IPS-11a (cell line): Measurements from ENCODE around the gene REC114.
"Not testable (repeated sequence)": the region's sequence is repeated elsewhere in the genome, so short reads cannot be mapped to it uniquely, and the experiment has no call there.

Experiments
- H3K4me3 ChIP-seq: one replicate; pipeline ENCODE4 v1.5.1; 2013; ENCODE audit warnings: low read depth, low read length, control low read depth

REC114 gene

GRCh38 chr15:73454096-73454495 lies 11.1 kb downstream of the REC114 start:
- no peak overlapping the region for H3K4me3 ChIP-seq

- H3K4me3 ChIP-seq, result no peak overlapping the region
Measured at GRCh38 chr15:73455876-73456275, 12.9 kb downstream of the REC114 start.

GRCh38 chr15:73457334-73457733 lies 14.4 kb downstream of the REC114 start:
- H3K4me3 ChIP-seq, result no peak overlapping the region

- H3K4me3 ChIP-seq, result no peak overlapping the region
Measured at GRCh38 chr15:73460662-73461061, 17.7 kb downstream of the REC114 start.

GRCh38 chr15:73464602-73465001 lies 21.6 kb downstream of the REC114 start:
- H3K4me3 ChIP-seq, result no peak overlapping the region

GRCh38 chr15:73467758-73468157 lies 24.8 kb downstream of the REC114 start:
- H3K4me3 ChIP-seq, result no peak overlapping the region

GRCh38 chr15:73474785-73475184 lies 31.8 kb downstream of the REC114 start:
- H3K4me3 ChIP-seq, result no peak overlapping the region

GRCh38 chr15:73476704-73477216 lies 33.8 kb downstream of the REC114 start:
- no peak overlapping the region for H3K4me3 ChIP-seq

GRCh38 chr15:73480050-73480449 lies 37.1 kb downstream of the REC114 start:
- no peak overlapping the region for H3K4me3 ChIP-seq

- no peak overlapping the region for H3K4me3 ChIP-seq
Measured at GRCh38 chr15:73482166-73482565, 39.2 kb downstream of the REC114 start.

GRCh38 chr15:73483053-73483452 lies 40.1 kb downstream of the REC114 start:
- no peak overlapping the region for H3K4me3 ChIP-seq

- H3K4me3 ChIP-seq, result no peak overlapping the region
Measured at GRCh38 chr15:73485372-73485771, 42.4 kb downstream of the REC114 start.

GRCh38 chr15:73485885-73486284 lies 42.9 kb downstream of the REC114 start:
- not testable (repeated sequence) for H3K4me3 ChIP-seq

- no peak overlapping the region for H3K4me3 ChIP-seq
Measured at GRCh38 chr15:73488698-73489097, 45.7 kb downstream of the REC114 start.

GRCh38 chr15:73493922-73494321 lies 51.0 kb downstream of the REC114 start:
- no peak overlapping the region for H3K4me3 ChIP-seq

- H3K4me3 ChIP-seq, result no peak overlapping the region
Measured at GRCh38 chr15:73495181-73495580, 52.2 kb downstream of the REC114 start.

GRCh38 chr15:73500696-73501095 lies 57.7 kb downstream of the REC114 start:
- no peak overlapping the region for H3K4me3 ChIP-seq

GRCh38 chr15:73504885-73505284 lies 61.9 kb downstream of the REC114 start:
- no peak overlapping the region for H3K4me3 ChIP-seq

GRCh38 chr15:73515527-73515926 lies 72.6 kb downstream of the REC114 start:
- no peak overlapping the region for H3K4me3 ChIP-seq

GRCh38 chr15:73517566-73517965 lies 74.6 kb downstream of the REC114 start:
- H3K4me3 ChIP-seq, result no peak overlapping the region

- no peak overlapping the region for H3K4me3 ChIP-seq
Measured at GRCh38 chr15:73518180-73518862, 75.4 kb downstream of the REC114 start.

- no peak overlapping the region for H3K4me3 ChIP-seq
Measured at GRCh38 chr15:73518876-73519733, 76.1 kb downstream of the REC114 start.
